GM12891 (cell line): ENCODE measurements around the gene PHETA2. TPM values are rescaled to one million over a fixed set of nuclear protein-coding genes. Genes with fewer than 3 reads are reported as not detected.

Experiments
- DNase-seq: peaks from one replicate; pipeline ENCODE4 v3.0.0; 2011; ENCODE audit warnings: low spot score; ENCODE audit not compliant: insufficient read length
- FAIRE-seq: peaks from 2 replicates; lab custom pipeline; 2011; peaks lifted over from hg19 to GRCh38; lab: Jason Lieb, UNC
- PAX5 ChIP-seq: IDR thresholded peaks from 2 replicates; pipeline ENCODE4 v1.6.1; 2011; ENCODE audit warnings: low read length, moderate library complexity, mild to moderate bottlenecking; ENCODE audit not compliant: insufficient read depth, severe bottlenecking
- POLR2A ChIP-seq: IDR thresholded peaks from 2 replicates; pipeline ENCODE4 v1.6.1; 2011; ENCODE audit warnings: low read depth, low read length, control low read depth
- POLR2AphosphoS5 ChIP-seq: IDR thresholded peaks from 2 replicates; pipeline ENCODE4 v1.6.1; 2011; ENCODE audit warnings: low read depth, low read length, control low read depth
- POU2F2 ChIP-seq: IDR thresholded peaks from 2 replicates; pipeline ENCODE4 v1.6.1; 2011; ENCODE audit warnings: low read depth, mild to moderate bottlenecking, control low read depth, low read length, moderate library complexity
- SPI1 ChIP-seq: IDR thresholded peaks from 2 replicates; pipeline ENCODE4 v1.6.1; 2011; ENCODE audit warnings: low read depth, low read length, control low read depth
- TAF1 ChIP-seq: IDR thresholded peaks from 2 replicates; pipeline ENCODE4 v1.6.1; 2011; ENCODE audit warnings: low read depth, low read length, control low read depth
- polyA plus RNA-seq: library from polyadenylated mRNA; unstranded; fragments of >200 nt; gene quantifications from one replicate; pipeline ENCODE4 v1.2.1, GENCODE V29; 2012; ENCODE audit warnings: low read depth, missing spikeins, inconsistent platforms; ENCODE audit not compliant: missing spikeins

PHETA2 gene, protein sequence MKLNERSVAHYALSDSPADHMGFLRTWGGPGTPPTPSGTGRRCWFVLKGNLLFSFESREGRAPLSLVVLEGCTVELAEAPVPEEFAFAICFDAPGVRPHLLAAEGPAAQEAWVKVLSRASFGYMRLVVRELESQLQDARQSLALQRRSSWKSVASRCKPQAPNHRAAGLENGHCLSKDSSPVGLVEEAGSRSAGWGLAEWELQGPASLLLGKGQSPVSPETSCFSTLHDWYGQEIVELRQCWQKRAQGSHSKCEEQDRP
- polyA plus RNA-seq, result 0.85 TPM

DNA sequence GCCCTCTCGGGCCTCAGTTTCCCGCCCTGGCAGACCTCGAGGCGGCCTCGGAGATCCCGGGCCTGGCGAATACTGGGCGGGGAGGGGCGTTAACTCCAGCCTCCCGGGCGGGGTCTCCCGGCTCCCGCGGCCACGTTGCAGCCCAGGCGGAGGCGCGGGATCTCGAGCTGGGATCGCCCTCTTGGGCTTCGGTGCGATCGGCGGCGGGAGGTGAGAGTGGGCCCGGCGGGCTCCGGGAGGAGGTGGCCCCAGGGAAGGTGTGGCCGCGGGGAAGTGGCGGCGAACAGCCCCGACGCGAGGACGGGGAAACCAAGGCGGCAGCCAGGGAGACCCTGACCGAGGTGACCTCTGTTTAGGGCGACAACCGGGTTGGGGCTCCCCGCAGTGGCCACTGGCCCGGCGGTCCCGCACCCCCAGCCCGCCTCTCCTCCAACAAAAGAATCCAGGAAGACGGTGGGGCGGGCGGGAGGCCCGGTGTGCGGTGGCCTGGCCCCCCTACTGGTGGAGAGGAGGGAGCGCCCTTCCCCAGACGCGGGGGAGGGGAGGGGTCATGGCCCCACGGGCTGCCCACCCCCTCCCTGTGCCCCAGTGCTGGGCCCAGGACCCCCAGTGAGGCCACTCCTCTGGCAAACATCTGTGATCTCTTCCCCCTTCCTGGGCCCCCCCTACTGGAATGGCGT, at the start of gene PHETA2:
Gene PHETA2, plus strand, starts transcription at position 117 of the 680 bp plus-strand sequence. CDS start 3,046 bp downstream, outside the sequence.
- FAIRE-seq, result peak; percentile 51

DNA sequence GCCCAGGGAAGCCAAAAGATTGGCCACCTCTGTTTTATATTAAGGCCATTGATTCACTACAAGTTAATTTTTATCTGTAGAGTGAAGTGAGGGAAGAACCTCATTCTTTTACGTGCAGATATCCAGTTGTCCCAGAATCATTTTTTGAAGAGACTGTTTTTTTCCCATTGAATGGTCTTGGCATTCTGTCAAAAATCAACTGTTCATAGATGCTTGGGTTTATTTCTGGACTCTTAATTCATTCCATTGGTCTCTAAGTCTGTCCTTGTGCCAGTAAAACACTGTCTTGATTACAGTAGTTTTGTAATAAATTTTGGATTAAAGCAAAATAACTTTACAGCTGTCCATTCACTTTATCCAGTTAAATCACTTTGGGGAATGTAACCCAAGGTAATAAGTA, 48.6 kb upstream of the PHETA2 start:
- no peak for DNase-seq
- no peak for FAIRE-seq
- TF ChIP-seq POLR2A, result no peak
- no peak for TF ChIP-seq TAF1
- TF ChIP-seq SPI1, result no peak
- no peak for TF ChIP-seq POU2F2
- no peak for TF ChIP-seq POLR2AphosphoS5
- no peak for TF ChIP-seq PAX5

More for the DNA sequence above, at the start of gene PHETA2:
- no peak for DNase-seq
- no peak for TF ChIP-seq PAX5
- no peak for TF ChIP-seq POLR2A
- no peak for TF ChIP-seq TAF1
- TF ChIP-seq POU2F2, result no peak
- no peak for TF ChIP-seq POLR2AphosphoS5
- TF ChIP-seq SPI1, result no peak

DNA sequence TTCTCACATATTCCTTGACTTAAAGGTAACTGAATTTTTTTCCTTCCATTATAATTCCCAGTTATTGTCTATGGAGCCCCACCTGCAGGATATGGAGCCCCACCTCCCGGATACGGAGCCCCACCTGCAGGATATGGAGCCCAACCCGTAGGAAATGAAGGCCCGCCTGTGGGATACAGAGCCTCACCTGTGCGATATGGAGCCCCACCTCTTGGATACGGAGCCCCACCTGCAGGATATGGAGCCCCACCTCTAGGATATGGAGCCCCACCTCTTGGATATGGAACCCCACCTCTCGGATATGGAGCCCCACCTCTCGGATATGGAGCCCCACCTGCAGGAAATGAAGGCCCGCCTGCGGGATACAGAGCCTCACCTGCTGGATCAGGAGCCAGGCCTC, 47.3 kb upstream of the PHETA2 start:
- no peak for FAIRE-seq
- no peak for DNase-seq
- TF ChIP-seq SPI1, result no peak
- no peak for TF ChIP-seq POLR2AphosphoS5
- no peak for TF ChIP-seq PAX5
- TF ChIP-seq POLR2A, result no peak
- no peak for TF ChIP-seq TAF1
- no peak for TF ChIP-seq POU2F2

DNA sequence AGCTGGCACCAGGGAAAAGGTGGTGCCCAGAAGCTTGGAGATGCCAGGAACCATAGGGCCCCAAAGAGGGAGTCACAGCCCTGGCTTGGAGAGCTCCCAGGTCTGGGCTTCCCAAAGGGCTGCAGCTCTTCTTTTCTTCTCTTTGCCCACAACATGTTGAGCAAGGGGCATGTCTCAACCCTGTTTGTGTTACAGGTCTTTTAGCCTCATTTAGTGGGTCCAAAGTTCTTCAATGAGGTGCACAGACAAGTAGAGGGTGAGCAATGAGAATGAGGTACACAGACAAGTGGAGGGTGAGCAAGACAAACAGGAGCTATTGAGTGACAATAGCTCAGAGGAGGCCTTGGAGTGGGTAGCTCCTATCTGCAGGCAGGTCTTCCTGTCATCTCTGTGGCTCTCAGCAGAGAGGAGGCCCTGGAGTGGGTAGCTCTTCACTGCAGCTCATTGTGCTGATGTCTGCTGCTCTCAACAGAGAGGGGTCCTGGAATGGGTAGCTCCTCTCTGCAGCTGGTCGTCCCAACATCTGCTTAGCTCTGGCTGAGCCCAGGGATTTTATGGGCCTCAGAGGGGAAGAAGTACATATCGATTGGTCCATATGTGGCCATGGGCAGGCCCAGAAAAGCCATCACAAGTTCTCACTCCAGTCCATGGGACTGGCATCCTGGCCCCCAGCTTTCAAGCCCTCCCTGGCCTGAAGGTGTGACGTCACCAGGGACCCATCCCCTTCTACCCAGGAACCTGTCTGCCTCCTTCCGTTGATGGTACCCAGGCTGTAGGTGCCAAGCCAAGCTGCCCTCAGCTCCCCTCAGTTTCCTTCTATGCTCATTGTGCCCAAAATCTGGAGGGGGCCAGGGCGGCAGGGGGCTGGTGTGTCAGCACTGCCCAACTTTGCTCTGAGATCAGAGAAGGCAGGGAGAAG, 40.5 kb upstream of the PHETA2 start:
- FAIRE-seq (no peak), DNase-seq (no peak)
- no peak for TF ChIP-seq POLR2AphosphoS5
- no peak for TF ChIP-seq SPI1
- TF ChIP-seq TAF1, result no peak
- no peak for TF ChIP-seq POLR2A
- no peak for TF ChIP-seq PAX5
- TF ChIP-seq POU2F2, result no peak

DNA sequence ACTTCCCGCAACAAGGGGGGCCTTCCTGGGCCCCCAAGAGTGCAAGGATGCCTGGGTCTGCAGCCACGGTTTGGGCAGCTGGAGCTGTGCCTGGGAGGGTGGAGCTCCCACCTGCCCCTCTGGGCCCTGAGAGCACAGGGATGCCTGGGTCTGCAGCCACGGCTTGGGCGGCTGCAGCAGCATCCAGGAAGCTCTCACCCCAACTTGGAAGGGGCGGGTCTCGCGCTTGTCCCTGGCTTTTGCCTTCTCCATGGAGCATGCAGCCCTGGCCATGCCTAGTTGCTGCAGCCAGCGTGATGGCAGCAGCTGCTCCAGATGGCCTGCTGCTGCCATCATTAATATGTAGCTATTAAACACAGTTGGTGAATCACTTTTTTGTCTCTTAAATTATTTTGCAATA, 38.8 kb upstream of the PHETA2 start:
- no peak for TF ChIP-seq PAX5
- TF ChIP-seq TAF1, result no peak
- TF ChIP-seq POLR2A, result no peak
- TF ChIP-seq SPI1, result no peak
- no peak for TF ChIP-seq POU2F2
- TF ChIP-seq POLR2AphosphoS5, result no peak
- DNase-seq (no peak), FAIRE-seq (no peak)

DNA sequence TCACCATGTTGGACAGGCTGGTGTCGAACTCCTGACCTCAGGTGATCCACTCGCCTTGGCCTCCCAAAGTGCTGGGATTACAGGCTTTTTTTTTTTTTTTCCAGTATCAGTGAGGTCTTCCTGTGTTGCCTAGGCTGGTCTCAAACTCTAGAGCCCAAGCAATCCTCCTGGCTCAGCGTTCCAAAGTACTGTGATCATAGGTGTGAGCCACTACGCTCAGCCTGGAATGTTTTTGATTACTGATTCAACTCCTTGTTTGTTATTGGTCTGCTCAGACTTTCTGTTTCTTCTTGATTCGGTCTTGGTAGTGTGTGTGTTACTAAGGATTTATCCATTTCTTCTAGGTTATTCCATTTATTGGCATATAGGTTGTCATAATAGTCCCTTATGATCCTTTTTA, 34.8 kb upstream of the PHETA2 start:
- no peak for DNase-seq
- FAIRE-seq, result no peak
- TF ChIP-seq SPI1, result no peak
- TF ChIP-seq TAF1, result no peak
- no peak for TF ChIP-seq POU2F2
- no peak for TF ChIP-seq POLR2AphosphoS5
- TF ChIP-seq POLR2A, result no peak
- no peak for TF ChIP-seq PAX5

DNA sequence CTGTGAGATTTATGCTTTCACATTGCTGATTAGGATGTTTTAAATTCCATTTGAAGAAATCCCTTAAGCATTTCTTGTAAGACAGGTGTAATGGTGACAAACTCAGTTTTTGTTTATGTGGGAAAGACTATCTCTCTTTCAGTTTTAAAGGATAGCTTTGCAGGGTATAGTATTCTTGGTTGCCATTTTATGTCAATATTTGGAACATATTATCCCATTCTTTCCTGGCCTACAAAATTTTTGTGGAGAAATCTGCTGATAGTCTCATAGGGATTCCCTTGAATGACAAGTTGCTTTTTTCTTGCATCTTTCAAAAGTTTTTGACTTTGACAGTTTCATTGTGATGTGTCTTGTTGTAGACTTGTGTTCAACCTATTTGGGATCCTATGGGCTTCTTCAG, 32.3 kb upstream of the PHETA2 start:
- TF ChIP-seq PAX5 (no peak), TAF1 (no peak), POLR2A (no peak), POLR2AphosphoS5 (no peak)
- FAIRE-seq (no peak), DNase-seq (no peak)

DNA sequence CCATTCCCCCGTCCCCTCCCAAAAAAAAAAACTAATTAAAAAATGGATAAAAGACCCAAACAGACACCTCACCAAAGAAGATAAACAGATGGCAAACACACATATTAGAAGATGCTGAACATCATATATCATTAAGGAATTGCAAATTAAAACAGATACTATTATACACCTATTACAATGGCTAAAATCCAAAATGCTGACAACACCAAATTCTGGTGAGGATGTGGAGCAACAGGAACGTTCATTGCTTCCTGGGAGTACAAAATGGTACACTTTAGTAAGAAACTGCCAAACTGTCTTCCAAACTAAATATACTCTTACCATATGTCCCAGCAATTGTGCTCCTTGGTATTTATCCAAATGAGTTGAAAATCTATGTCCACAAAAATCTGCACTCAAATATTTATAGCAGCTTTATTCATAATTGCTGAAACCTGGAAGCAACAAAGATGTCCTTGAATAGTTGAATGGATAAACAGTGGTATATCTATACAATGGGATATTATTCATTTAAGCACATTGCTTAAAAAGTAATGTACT, 23.3 kb upstream of the PHETA2 start:
- FAIRE-seq (no peak), DNase-seq (no peak)
- no peak for TF ChIP-seq POU2F2
- TF ChIP-seq SPI1, result no peak
- no peak for TF ChIP-seq POLR2AphosphoS5
